Omental fat pad (tissue), 4 donors: ENCODE results near the gene MYZAP. TPM values are rescaled to one million over a fixed set of nuclear protein-coding genes. Genes with fewer than 3 reads are reported as not detected.

Experiments used
- ATAC-seq: fragments of 150-250 bp; one replicate; pipeline ENCODE4 v1.9.1; 2016; ENCODE audit warnings: mild to moderate bottlenecking, moderate library complexity; ENCODE audit not compliant: low FRiP score
- DNase-seq: peaks from one replicate; pipeline ENCODE4 v3.0.0-alpha.2; 2019; ENCODE audit warnings: low spot score
- total RNA-seq, 4 donors: library from RNA; depleted of rRNA; stranded (reverse); fragments of >200 nt; gene quantifications; one replicate each; pipeline ENCODE4 v1.1.0, GENCODE V29; 2016
- TF ChIP-seq, protein P1 (sequence below), 3 donors: fragments of 450-650 bp; IDR thresholded peaks; one replicate each; pipeline ENCODE4 v1.5.1; 2016 to 2017; ENCODE audit warnings: antibody characterized with exemption in 3 of 3, mild to moderate bottlenecking in 3 of 3, moderate library complexity in 2 of 3

The MYZAP gene
- total RNA-seq, 4 donors from 2014 or later = 13.1 to 84.6 (median 20.2) TPM

DNA sequence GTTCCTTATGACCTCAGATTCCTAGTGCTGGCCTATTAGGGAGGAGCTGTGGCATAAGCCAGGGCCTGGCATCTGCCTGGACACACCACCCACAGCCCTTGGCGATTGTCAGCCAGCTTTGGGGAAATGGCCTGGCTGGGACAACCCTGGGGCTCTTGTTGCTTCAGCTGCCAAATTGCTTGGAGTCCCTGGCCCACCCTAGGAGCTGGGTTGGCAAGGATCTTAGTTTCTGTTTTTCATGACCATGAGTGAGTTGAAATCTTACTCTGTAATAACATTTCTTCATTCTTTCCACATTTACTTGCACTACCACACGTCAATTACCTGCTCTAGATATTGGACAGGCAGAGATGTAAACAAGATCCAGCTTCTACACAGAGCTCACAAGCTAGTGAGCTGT, 1.9 kb upstream of the MYZAP start:
- DNase-seq (no peak), ATAC-seq (no peak)
- TF ChIP-seq, protein P1, sequence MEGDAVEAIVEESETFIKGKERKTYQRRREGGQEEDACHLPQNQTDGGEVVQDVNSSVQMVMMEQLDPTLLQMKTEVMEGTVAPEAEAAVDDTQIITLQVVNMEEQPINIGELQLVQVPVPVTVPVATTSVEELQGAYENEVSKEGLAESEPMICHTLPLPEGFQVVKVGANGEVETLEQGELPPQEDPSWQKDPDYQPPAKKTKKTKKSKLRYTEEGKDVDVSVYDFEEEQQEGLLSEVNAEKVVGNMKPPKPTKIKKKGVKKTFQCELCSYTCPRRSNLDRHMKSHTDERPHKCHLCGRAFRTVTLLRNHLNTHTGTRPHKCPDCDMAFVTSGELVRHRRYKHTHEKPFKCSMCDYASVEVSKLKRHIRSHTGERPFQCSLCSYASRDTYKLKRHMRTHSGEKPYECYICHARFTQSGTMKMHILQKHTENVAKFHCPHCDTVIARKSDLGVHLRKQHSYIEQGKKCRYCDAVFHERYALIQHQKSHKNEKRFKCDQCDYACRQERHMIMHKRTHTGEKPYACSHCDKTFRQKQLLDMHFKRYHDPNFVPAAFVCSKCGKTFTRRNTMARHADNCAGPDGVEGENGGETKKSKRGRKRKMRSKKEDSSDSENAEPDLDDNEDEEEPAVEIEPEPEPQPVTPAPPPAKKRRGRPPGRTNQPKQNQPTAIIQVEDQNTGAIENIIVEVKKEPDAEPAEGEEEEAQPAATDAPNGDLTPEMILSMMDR (IDR thresholded peaks at IDR 0.05) = no peak

DNA sequence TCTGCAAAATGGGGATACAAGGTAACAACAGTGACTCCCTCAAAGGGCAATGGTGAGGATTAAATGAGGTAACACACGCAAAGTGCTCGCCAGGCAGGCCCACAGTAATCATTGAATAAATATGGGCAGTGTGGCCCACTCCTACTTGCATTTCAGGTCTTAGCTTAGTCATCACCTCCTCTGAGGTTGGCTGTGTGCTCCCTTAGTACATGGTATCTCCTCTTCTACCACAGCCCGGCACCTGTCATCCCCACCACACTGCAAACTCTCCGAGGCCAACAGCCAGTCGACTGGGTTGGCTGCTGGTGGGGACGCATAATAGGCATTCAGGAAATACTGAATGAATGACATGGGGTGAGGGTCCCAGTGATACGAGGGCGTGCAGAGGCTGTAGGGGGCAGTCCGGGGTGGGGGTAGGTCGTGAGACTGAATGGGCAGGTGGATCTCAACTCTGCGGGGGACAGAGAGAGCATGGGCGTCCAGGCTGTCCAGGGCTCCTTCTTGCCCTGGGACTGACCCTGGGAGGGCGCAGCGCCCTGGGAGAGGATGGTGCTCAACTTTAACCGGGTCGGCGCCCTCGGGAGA, 375 bp upstream of the MYZAP start:
- TF ChIP-seq, protein P1 (IDR thresholded peaks at IDR 0.05) = no peak
- DNase-seq (no peak), ATAC-seq (no peak)

DNA sequence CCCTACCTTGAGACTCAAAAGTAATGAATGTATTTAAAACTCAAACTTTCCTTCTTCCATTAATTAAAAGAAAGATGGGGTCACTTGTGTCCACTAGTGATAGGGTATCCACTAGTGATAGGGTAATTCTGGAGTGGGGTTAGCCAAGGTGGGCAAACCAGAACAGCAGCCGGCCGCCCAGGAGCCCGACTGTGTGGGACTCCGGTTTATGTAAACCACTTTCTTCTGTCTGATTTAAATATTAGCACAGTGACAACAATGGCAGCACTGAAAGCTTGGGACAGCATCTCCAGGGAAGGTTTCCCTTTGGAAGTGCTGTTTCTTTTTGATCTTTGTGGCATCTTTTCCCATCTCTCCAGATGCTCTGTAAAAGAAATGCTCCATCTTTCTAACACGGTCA, 722 bp downstream of the MYZAP start:
- TF ChIP-seq, protein P1 (IDR thresholded peaks at IDR 0.05) = no peak
- no peak for DNase-seq
- ATAC-seq = no peak

DNA sequence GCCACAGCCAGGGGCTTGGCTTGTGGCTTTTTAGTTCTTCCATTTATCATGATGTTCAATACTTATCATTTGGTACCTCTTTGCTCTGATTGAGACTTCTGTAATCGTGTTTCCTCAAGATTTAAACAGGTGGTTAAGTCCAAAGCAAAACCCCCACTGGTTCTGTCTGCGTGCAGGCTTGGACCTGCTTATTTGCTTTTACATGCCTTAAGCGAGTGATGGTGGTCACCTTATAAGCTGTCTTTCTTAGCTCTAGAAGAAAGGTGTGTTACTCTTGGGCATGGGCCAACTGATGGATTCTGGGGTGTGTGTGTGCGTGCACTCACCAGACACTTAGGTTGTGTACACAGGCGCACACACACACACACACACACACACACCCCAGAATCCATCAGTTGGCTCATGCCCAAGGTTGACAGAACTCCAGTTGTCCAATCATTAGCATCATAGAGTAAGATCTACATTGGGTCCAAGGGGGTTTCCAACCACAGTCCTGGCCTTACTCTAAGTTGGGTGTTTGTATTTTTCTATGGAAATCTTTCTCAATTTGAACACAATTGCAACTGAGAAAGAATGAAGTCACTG, 1.2 kb downstream of the MYZAP start:
- ATAC-seq (no peak), DNase-seq (no peak)
- TF ChIP-seq, protein P1 (IDR thresholded peaks at IDR 0.05) = no peak

DNA sequence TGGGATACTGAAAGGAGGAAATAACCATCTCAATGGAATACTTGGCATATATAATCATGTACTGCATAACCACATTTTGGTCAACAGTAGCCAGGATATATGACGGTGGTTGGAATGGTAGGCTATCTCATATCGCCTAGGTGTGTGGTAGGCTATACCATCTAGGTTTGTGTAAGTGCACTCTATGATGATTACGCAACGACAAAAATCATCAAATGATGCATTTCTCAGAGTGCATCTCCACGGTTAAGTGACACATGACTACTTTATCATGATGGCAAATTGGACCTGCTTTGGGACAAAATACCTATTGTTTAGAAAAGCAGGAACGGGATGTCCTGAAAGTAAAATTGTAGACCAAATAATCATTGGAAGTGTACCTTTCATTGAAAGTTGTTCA, 2.8 kb downstream of the MYZAP start:
- ATAC-seq (no peak), DNase-seq (no peak)
- TF ChIP-seq, protein P1 (IDR thresholded peaks at IDR 0.05) = no peak

DNA sequence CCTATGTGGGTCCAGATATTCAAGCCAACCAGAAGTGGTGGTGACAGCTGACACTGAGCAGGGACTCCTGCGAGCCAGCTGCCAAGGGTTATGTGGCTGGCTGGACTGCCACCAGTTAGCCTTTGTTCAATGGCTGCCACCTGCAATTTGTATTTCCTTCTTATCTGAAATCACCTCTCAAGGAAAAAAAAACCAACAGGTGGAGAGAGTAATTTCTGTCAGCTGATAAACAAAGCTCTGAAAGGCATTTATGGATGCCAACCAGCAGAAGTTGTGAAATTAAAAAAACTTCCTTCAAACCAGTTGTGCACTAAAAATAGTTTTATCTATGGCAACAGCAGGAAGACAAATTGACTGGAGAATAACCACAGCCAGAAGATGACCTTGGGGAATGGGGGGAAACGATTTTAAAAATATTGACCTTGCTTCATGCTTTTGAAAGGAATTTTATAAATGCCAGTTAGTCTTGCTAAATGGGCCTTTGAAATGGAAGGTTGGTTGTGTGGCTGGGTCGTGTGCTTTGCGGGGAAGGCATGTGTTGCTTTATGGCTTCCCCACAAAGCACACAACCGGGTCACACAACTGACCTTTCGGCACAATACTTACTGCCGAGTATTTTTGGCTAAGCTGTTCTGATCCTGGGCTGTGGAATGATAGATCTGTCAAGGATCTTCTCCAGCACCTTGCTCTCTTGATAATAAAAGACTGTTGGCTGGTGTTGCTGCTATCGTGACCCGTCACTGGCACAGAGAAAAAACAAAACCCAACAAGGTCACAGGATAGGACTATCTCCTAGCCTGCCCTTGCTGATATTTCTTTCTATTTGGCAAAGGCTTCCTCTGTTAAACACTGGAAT, 3.5 kb downstream of the MYZAP start:
- TF ChIP-seq, protein P1 (IDR thresholded peaks at IDR 0.05) = no peak
- DNase-seq (no peak), ATAC-seq (no peak)
